Midbrain (tissue), 1 donor: Measurements from ENCODE around the gene SRD5A2.

ENCODE experiments used
- DNase-seq: peaks from one replicate; lab custom pipeline; 2025; lab: John Stamatoyannopoulos, UW

Gene SRD5A2

GRCh38 chr2:31580321-31581117 lies at the start of gene SRD5A2:
Gene SRD5A2 (minus strand): TSS chr2:31580938. CDS start chr2:31580900, 38 bp downstream.
- DNase-seq: no peak

- no peak for DNase-seq
Observed at GRCh38 chr2:31606509-31606908, 25.8 kb upstream of the SRD5A2 start.

- DNase-seq: no peak
Observed at GRCh38 chr2:31598694-31599093, 18.0 kb upstream of the SRD5A2 start.

GRCh38 chr2:31586230-31586629 lies 5.5 kb upstream of the SRD5A2 start:
- no peak for DNase-seq

- DNase-seq: no peak
Observed at GRCh38 chr2:31581124-31581795, 522 bp upstream of the SRD5A2 start.

- DNase-seq: no peak
Observed at GRCh38 chr2:31579996-31580320, 780 bp downstream of the SRD5A2 start.

- DNase-seq: no peak
Observed at GRCh38 chr2:31578316-31578715, 2.4 kb downstream of the SRD5A2 start.

- no peak for DNase-seq
Observed at GRCh38 chr2:31577143-31577542, 3.6 kb downstream of the SRD5A2 start.

- DNase-seq: no peak
Observed at GRCh38 chr2:31568585-31569201, 12.0 kb downstream of the SRD5A2 start.

GRCh38 chr2:31567679-31568078 lies 13.1 kb downstream of the SRD5A2 start:
- no peak for DNase-seq

GRCh38 chr2:31563273-31563839 lies 17.4 kb downstream of the SRD5A2 start:
- DNase-seq: no peak

- DNase-seq: no peak
Observed at GRCh38 chr2:31561823-31562222, 18.9 kb downstream of the SRD5A2 start.

- DNase-seq: no peak
Observed at GRCh38 chr2:31558401-31559295, 22.1 kb downstream of the SRD5A2 start.

GRCh38 chr2:31556940-31557339 lies 23.8 kb downstream of the SRD5A2 start:
- no peak for DNase-seq

- DNase-seq: no peak
Observed at GRCh38 chr2:31555967-31556706, 24.6 kb downstream of the SRD5A2 start.

- no peak for DNase-seq
Observed at GRCh38 chr2:31553362-31553761, 27.4 kb downstream of the SRD5A2 start.

GRCh38 chr2:31547485-31547884 lies 33.3 kb downstream of the SRD5A2 start:
- DNase-seq: no peak

- DNase-seq: no peak
Observed at GRCh38 chr2:31541853-31542252, 38.9 kb downstream of the SRD5A2 start.

GRCh38 chr2:31539505-31539904 lies 41.2 kb downstream of the SRD5A2 start:
- no peak for DNase-seq

GRCh38 chr2:31535768-31536167 lies 45.0 kb downstream of the SRD5A2 start:
- DNase-seq: no peak

- no peak for DNase-seq
Observed at GRCh38 chr2:31534636-31535035, 46.1 kb downstream of the SRD5A2 start.
